Heart left ventricle (tissue), 16 donors: ENCODE results near the gene RAVER2. TPM values are rescaled to one million over a fixed set of nuclear protein-coding genes. Genes with fewer than 3 reads are reported as not detected.

ENCODE experiments used
- ATAC-seq, 4 donors: fragments of 200-7000 bp; cut with Tn5 transposase; one replicate each; pipeline ENCODE4 v1.9.1; 2020 to 2022; ENCODE audit warnings: moderate library complexity in 4 of 4, mild to moderate bottlenecking in 3 of 4, moderate number of reproducible peaks in 1 of 4
- DNase-seq, 5 donors: peaks; one replicate each; pipeline ENCODE4 v3.0.0-alpha.2; 2020
- H3K27ac ChIP-seq, 12 donors: fragments of 200-600 bp; sonication (generic) in 4 of 12; one replicate each; pipeline versions ENCODE4 v1.5.0 to v1.8.0; 2016 to 2022; ENCODE audit warnings: mild to moderate bottlenecking in 2 of 12
- H3K27me3 ChIP-seq, 9 donors: fragments of 200-600 bp; sonication (generic) in 2 of 9; one replicate each; pipeline versions ENCODE4 v1.5.1 to v1.8.0; 2016 to 2022; ENCODE audit warnings: mild to moderate bottlenecking in 3 of 9
- H3K36me3 ChIP-seq, 9 donors: fragments of 200-600 bp; sonication (generic) in 2 of 9; one replicate each; pipeline versions ENCODE4 v1.5.0 to v1.8.0; 2018 to 2022; ENCODE audit warnings: mild to moderate bottlenecking in 2 of 9
- H3K4me1 ChIP-seq, 12 donors: fragments of 200-600 bp; sonication (generic) in 4 of 12; one replicate each; pipeline versions ENCODE4 v1.5.0 to v1.8.0; 2016 to 2022; ENCODE audit warnings: mild to moderate bottlenecking in 3 of 12
- H3K4me3 ChIP-seq, 12 donors: fragments of 200-600 bp; sonication (generic) in 4 of 12; one replicate each; pipeline versions ENCODE4 v1.5.0 to v1.8.0; 2017 to 2022; ENCODE audit warnings: mild to moderate bottlenecking in 9 of 12, moderate library complexity in 4 of 12
- H3K9me3 ChIP-seq, 12 donors: fragments of 200-600 bp; sonication (generic) in 4 of 12; one replicate each; pipeline versions ENCODE4 v1.5.0 to v1.8.0; 2016 to 2022; ENCODE audit warnings: mild to moderate bottlenecking in 1 of 12
- POLR2A ChIP-seq, 2 donors: fragments of 450-650 bp; IDR thresholded peaks; one replicate each; pipeline ENCODE4 v1.6.1; 2017; ENCODE audit warnings: antibody characterized with exemption in 2 of 2, mild to moderate bottlenecking in 2 of 2, moderate library complexity in 2 of 2
- WGBS, 4 donors: extraction: QIAGEN DNeasy Blood & Tissue Kit in 2 of 4; methylation state at CpG; one replicate each; pipeline versions ENCODE4 v1.1.5 to v1.1.7; 2013 to 2018; 5-methylcytosine and 5-hydroxymethylcytosine counted together
- intact Hi-C, 10 donors: fragments of 100-400 bp; cut with DNase I; formaldehyde crosslinking; loops; one replicate each; pipeline versions ENCODE4 v1.11.1 to v1.14.2; 2022
- polyA plus RNA-seq, 2 donors: library from polyadenylated mRNA; stranded (reverse); fragments of 200-250 nt; gene quantifications; one replicate each; pipeline ENCODE4 v1.2.3, GENCODE V29; 2013
- total RNA-seq, 9 donors: library from RNA; depleted of rRNA in 2 of 9; stranded (reverse); fragments of >200 nt in 2 of 9; fragmentation: NEBNext Ultra II Directional in 3 of 9; extraction: Animal tissue kit (Norgen Biotek cat#: 25700) in 3 of 9; gene quantifications; one replicate each; pipeline versions ENCODE4 v1.1.0 to v1.2.4, GENCODE V29; 2016 to 2023
- TF ChIP-seq, protein P1 (sequence below), 12 donors: fragments of 200-600 bp; sonication (generic) in 4 of 12; IDR thresholded peaks; one replicate each; pipeline versions ENCODE4 v1.5.0 to v1.8.0; 2018 to 2022; ENCODE audit warnings: antibody characterized with exemption in 12 of 12, mild to moderate bottlenecking in 5 of 12
- donor health status: ischemic (EF 13 %, LVEDD 7.1; RV severe dilation, severe dysfunction).
- donor health status: healthy with polysubstance abuse.
- donor health status: DM: no; HTN: yes; CAD: no.
- donor health status: DM: no; HTN: no; CAD: no.
- donor health status: ischemic (EF 25% LVEDD 6.9; RV normal size, moderate dysfunction).
- donor health status: ischemic (EF 25% LVEDD 5.7; RV mildly dilated, moderate dysfunction).
- donor health status: healthy.
- donor health status: DM: yes; HTN: yes; CAD: no.
- donor health status: ischemic (EF 35%, LVEDD 5.7; RV mildly dilated, moderate dysfunction).
- donor health status: nonischemic (EF 11% LVEDD 7.7; RV severe dilation, severe dysfunction).
- donor health status: DM: yes; HTN: yes; CAD: no.
- donor health status: PGD.
- donor health status: ischemic (EF 29% LVEDD 5.4; RV normal size, mild dysfunction).
- donor health status: nonischemic (EF 23%, LVEDD 6.1; RV moderate dilation, normal function).

The RAVER2 gene
- total and polyA plus RNA-seq, 11 donors: 6.3 to 25.8 (median 18.6) TPM

- Histone ChIP-seq H3K27ac (no peak overlapping the region), H3K9me3 (no peaks in the 10 kb centered on the region), H3K4me3 (no peak overlapping the region), H3K27me3 (no peaks in the 10 kb centered on the region), H3K36me3 (peaks cover 0 to 95% (median 89%) of the 10 kb centered on the region in 9 donors), H3K4me1 (peaks cover 0 to 15% (median 4%) of the 10 kb centered on the region in 12 donors)
- ATAC-seq (no peak), DNase-seq (no peak)
- no peak for TF ChIP-seq POLR2A (IDR thresholded peaks at IDR 0.05)
- intact Hi-C loops: no loop called here
- WGBS, 4 donors: 84 to 92% (median 90%) methylated on average over 10 to 13 of the region's 13 CpGs
Measured at GRCh38 chr1:64845831-64846425, 101.1 kb downstream of the RAVER2 start.

- 90 to 96% (median 95%) methylated on average over 7 to 10 of the region's 10 CpGs for WGBS, 4 donors
- no peaks in the 10 kb centered on the region for H3K27me3 ChIP-seq
- H3K27ac ChIP-seq: no peak overlapping the region
- no peak overlapping the region for H3K4me3 ChIP-seq
- ATAC-seq (peak in 1 of 4 donors; percentile 17), DNase-seq (no peak)
- H3K9me3 ChIP-seq: no peaks in the 10 kb centered on the region
- H3K36me3 ChIP-seq: peaks cover 0 to 90% (median 86%) of the 10 kb centered on the region in 9 donors
- TF ChIP-seq, protein P1, sequence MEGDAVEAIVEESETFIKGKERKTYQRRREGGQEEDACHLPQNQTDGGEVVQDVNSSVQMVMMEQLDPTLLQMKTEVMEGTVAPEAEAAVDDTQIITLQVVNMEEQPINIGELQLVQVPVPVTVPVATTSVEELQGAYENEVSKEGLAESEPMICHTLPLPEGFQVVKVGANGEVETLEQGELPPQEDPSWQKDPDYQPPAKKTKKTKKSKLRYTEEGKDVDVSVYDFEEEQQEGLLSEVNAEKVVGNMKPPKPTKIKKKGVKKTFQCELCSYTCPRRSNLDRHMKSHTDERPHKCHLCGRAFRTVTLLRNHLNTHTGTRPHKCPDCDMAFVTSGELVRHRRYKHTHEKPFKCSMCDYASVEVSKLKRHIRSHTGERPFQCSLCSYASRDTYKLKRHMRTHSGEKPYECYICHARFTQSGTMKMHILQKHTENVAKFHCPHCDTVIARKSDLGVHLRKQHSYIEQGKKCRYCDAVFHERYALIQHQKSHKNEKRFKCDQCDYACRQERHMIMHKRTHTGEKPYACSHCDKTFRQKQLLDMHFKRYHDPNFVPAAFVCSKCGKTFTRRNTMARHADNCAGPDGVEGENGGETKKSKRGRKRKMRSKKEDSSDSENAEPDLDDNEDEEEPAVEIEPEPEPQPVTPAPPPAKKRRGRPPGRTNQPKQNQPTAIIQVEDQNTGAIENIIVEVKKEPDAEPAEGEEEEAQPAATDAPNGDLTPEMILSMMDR (IDR thresholded peaks at IDR 0.05): no peak
- no peak for TF ChIP-seq POLR2A (IDR thresholded peaks at IDR 0.05)
- intact Hi-C loops: no loop called here
- peaks cover 0 to 19% (median 4%) of the 10 kb centered on the region in 12 donors for H3K4me1 ChIP-seq
Measured at GRCh38 chr1:64846573-64847430, 101.9 kb downstream of the RAVER2 start.

- H3K4me3 ChIP-seq: no peak overlapping the region
- H3K9me3 ChIP-seq: no peaks in the 10 kb centered on the region
- peaks cover 0 to 15% (median under 1%) of the 10 kb centered on the region in 12 donors for H3K4me1 ChIP-seq
- WGBS, 4 donors: 83 to 95% (median 88%) methylated on average over 3 to 4 of the region's 4 CpGs
- no peak overlapping the region for H3K27ac ChIP-seq
- ATAC-seq (no peak), DNase-seq (no peak)
- no peaks in the 10 kb centered on the region for H3K27me3 ChIP-seq
- intact Hi-C loops: no loop called here
- peaks cover 0 to 94% (median 86%) of the 10 kb centered on the region in 9 donors for H3K36me3 ChIP-seq
- no peak for TF ChIP-seq POLR2A (IDR thresholded peaks at IDR 0.05)
- TF ChIP-seq, protein P1 (IDR thresholded peaks at IDR 0.05): no peak
Measured at GRCh38 chr1:64847666-64848065, 102.8 kb downstream of the RAVER2 start.

DNA sequence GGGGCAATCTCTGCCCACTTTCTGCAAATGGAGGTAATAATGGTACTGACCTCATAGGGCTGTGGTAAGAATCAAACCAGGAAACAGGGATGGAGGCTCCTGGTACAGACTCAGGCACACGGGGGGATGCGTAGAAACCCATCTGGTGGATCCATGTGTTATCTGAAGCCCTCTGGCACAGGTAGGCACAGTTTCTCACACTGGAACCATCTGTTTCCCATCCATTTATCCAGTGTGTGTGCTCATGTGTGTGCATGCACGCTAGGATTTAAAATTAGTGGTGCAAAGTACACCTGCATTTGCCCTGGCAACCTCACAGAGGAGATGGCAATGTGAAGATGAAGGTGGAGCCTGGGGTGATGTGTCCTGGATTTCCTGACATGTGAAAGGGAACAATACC, 103.3 kb downstream of the RAVER2 start:
- whole genome bisulfite sequencing, 4 donors: 90 to 97% (median 94%) methylated on average over 3 of the region's 3 CpGs
- DNase-seq (no peak), ATAC-seq (no peak)
- intact Hi-C loops: no loop called here
- H3K4me3 ChIP-seq: no peak overlapping the region
- H3K4me1 ChIP-seq: peaks cover 0 to 10% (median 0%) of the 10 kb centered on the region in 12 donors
- no peaks in the 10 kb centered on the region for H3K9me3 ChIP-seq
- no peak overlapping the region for H3K27ac ChIP-seq
- peaks cover 0 to 96% (median 83%) of the 10 kb centered on the region in 9 donors for H3K36me3 ChIP-seq
- no peak for TF ChIP-seq POLR2A (IDR thresholded peaks at IDR 0.05)
- TF ChIP-seq, protein P1 (IDR thresholded peaks at IDR 0.05): no peak
- H3K27me3 ChIP-seq: no peaks in the 10 kb centered on the region
